ENCODE results near the gene TBC1D5.

TBC1D5 gene

DNA sequence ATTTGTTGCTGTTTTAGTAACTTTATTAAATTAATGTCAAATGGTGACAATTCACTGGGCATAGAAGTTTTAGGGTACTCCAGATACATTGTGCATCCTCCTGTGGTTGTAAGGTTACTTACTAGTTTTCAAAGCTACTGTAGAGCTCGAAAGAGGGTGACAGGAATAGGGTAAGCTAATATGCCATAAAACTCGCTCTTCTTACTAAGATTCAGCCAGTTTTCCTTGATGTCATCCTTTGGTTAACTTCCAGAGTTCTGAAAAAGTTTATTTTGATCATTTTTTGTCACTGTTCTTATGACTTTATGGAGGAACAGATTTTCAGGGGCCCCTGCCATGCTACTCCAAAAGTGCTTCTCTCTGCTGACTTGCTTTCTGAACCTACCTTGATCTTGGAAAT is 522.8 kb downstream of the TBC1D5 start:
- in situ Hi-C loops (cut with HindIII; ENCODE audit: low sequenced_read_pairs) = no loop called here
- DNase-seq (ENCODE audit: low read depth, low spot score) = no peak
- no peak overlapping the region for H3K4me3 ChIP-seq (ENCODE audit: low read depth, low read length)
- TF ChIP-seq, protein P1, sequence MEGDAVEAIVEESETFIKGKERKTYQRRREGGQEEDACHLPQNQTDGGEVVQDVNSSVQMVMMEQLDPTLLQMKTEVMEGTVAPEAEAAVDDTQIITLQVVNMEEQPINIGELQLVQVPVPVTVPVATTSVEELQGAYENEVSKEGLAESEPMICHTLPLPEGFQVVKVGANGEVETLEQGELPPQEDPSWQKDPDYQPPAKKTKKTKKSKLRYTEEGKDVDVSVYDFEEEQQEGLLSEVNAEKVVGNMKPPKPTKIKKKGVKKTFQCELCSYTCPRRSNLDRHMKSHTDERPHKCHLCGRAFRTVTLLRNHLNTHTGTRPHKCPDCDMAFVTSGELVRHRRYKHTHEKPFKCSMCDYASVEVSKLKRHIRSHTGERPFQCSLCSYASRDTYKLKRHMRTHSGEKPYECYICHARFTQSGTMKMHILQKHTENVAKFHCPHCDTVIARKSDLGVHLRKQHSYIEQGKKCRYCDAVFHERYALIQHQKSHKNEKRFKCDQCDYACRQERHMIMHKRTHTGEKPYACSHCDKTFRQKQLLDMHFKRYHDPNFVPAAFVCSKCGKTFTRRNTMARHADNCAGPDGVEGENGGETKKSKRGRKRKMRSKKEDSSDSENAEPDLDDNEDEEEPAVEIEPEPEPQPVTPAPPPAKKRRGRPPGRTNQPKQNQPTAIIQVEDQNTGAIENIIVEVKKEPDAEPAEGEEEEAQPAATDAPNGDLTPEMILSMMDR (IDR thresholded peaks at IDR 0.05; ENCODE audit: low read depth, low read length) = no peak

DNA sequence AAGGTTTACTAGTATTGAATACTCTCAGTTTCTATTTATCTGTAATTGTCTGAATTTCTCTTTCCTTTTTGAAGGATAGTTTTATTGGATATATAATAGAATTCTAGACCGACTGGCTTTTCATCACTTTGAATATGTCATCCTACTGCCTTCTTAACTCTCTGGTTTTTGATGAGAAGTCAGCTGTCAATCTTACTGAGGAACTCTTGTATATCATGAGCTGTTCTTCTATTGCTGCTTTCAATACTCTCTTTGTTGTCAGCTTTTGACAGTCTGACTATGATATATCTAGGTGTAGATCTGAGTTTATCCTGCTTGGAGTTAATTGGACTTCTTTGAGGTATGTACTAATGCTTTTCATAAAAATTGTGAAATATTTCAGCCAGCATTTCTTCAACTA is 523.8 kb downstream of the TBC1D5 start:
- TF ChIP-seq, protein P1 (IDR thresholded peaks at IDR 0.05; ENCODE audit: low read depth, low read length) = no peak
- DNase-seq (ENCODE audit: low read depth, low spot score) = no peak
- H3K4me3 ChIP-seq (ENCODE audit: low read depth, low read length) = no peak overlapping the region
- in situ Hi-C loops (cut with HindIII; ENCODE audit: low sequenced_read_pairs) = no loop called here

DNA sequence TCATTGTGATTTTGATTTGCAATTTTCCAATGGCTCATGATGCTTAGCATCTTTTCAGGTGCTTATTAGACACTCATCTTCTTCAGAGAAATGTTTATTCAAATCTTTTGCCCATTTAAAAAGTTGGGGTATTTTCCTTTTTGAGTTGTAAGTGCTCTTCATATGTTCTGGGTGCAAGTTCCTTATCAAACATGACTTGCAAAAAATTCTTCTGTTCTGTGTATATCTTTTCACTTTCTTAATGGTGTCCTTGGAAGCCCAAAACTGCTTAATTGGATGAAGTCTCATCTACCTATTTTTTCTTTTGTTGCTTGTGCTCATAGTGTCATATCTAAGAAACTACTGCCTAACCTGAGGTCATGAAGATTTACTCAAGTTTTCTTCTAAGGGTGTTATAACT is 524.8 kb downstream of the TBC1D5 start:
- no peak for DNase-seq (ENCODE audit: low read depth, low spot score)
- in situ Hi-C loops (cut with HindIII; ENCODE audit: low sequenced_read_pairs) = no loop called here
- H3K4me3 ChIP-seq (ENCODE audit: low read depth, low read length) = no peak overlapping the region
- TF ChIP-seq, protein P1 (IDR thresholded peaks at IDR 0.05; ENCODE audit: low read depth, low read length) = no peak

DNA sequence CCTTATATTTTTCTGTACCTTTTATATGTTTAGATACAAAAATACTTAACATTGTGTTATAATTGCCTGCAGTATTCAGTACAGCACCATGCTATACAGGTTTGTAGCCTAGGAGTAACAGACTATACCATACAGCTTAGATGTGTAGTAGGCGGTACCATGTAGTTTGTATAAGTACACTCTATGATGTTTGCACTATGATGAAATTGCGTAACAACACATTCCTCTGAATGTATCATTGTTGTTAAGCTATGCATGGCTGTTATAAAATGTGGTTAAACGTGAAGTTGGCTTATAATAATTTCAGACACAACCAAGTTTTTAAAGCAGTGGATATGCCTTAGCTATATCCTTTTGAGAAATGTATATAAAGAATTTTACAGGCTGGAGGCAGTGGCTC is 529.3 kb downstream of the TBC1D5 start:
- in situ Hi-C loops (cut with HindIII; ENCODE audit: low sequenced_read_pairs) = no loop called here
- DNase-seq (ENCODE audit: low read depth, low spot score) = no peak
- TF ChIP-seq, protein P1 (IDR thresholded peaks at IDR 0.05; ENCODE audit: low read depth, low read length) = no peak

DNA sequence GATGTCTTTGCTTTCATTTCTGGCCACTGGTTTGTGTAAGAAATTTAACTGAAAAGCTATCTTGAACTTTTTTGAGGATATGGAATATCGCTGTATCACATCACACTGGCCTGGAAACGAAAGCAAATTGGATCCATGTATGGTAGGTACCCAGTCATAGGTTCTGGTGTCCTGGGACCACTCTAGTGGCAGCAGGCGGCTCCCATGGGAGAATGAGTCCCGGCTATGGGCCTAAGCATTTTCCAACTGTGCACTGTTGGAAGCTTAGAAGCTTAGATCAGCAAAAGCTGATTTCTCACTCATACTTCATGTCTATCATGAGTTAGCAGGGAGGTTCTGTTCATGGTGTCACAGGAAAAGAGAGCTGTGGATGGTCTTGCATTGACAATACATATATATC is 534.5 kb downstream of the TBC1D5 start:
- TF ChIP-seq, protein P1 (IDR thresholded peaks at IDR 0.05; ENCODE audit: low read depth, low read length) = no peak

More for the DNA sequence above, 529.3 kb downstream of the TBC1D5 start:
- no peak overlapping the region for H3K4me3 ChIP-seq (ENCODE audit: low read depth, low read length)

DNA sequence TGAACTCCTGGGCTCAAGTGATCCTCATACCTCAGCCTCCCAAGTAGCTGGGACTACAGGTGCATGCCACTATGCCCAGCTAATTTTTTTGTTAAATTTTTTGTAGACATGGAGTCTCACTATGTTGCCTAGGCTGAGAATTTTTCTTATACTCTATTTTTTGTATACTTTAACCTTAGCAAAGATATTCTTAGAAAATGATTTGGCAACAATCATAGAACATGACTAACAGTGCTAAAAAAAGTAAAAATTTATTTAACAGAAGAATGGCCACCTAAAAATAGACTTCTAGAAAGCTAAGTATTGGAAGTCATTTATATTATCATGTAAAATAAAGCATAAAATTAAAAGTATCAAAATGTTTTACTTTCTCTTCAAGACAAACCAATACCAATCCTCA is 535.4 kb downstream of the TBC1D5 start:
- TF ChIP-seq, protein P1 (IDR thresholded peaks at IDR 0.05; ENCODE audit: low read depth, low read length) = no peak
- H3K4me3 ChIP-seq (ENCODE audit: low read depth, low read length) = no peak overlapping the region
- in situ Hi-C loops (cut with HindIII; ENCODE audit: low sequenced_read_pairs) = no loop called here
- DNase-seq (ENCODE audit: low read depth, low spot score) = no peak

More for the DNA sequence above, 534.5 kb downstream of the TBC1D5 start:
- DNase-seq (ENCODE audit: low read depth, low spot score) = no peak
- in situ Hi-C loops (cut with HindIII; ENCODE audit: low sequenced_read_pairs) = no loop called here
- H3K4me3 ChIP-seq (ENCODE audit: low read depth, low read length) = no peak overlapping the region
